ENCODE measurements around the gene OTUD7B.
A peak's percentile ranks its signal among the peaks of the same experiment; 100 is the strongest.

The OTUD7B gene

GRCh38 chr1:149915429-149916192 is 94.9 kb downstream of the OTUD7B start:
- no peak for DNase-seq

- no peak for DNase-seq
Observed at GRCh38 chr1:149914545-149914944, 96.0 kb downstream of the OTUD7B start.

DNA sequence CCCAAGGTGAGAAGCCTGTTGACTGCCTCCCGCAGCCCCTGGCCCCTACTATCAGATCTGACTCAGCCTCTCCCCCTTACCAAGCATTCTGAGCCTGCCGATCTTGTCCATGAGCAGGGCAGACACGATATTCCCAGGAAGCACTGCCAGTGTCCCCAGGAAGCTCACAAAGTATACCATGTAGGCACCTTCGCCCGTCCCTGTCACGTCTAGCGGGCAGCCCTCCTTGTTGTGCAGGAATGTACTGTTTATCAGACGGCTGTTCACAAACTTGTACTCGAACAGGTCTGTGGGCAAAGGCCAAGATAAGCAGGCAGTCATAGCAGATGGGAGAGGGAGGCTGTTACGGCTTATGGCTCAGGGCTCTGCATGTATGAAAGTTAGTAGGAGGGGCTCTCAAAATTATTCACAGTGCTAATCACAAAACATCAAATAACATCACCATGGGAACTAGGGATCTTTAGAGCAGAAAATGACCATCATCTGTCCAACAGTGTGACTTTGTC is 103.9 kb downstream of the OTUD7B start:
- no peak for DNase-seq

DNA sequence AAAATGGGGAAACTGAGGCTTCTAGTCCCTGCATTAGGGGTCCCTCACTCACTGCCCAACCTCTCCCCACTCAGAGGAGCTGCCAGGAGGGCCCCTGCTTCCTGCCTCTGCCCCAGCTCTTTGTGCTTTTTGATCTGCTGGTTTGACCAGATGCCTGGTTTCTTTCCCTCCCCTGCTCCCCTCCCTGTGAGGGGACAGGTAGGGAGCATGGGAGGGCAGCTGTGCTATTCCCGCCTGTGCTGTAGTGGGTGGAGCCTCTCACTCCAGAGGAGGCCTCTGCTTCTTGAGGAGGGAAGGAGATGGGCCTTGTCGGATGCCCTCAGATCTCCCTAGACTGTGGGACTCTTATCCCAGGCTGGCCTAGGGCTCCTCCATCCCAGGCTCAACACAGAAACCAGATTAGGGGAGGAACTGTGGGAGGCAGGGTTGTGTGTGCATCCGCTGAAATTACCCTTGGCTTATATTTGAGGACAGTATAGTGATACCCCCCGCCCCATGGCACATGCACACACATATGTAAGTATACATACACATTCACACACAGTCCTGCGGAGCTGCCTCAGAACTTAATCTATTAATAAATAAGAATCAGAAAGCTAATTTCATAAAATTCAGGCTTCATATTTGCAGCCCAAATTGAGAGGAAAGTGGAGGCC is 106.6 kb downstream of the OTUD7B start:
- no peak for DNase-seq

GRCh38 chr1:149899460-149900284 is 110.9 kb downstream of the OTUD7B start, which contains the start of gene BOLA1:
TSS of gene BOLA1 (plus strand) at chr1:149899568. CDS start at chr1:149900060, 492 bp downstream.
- peak; percentile 87 to 95 for DNase-seq

DNA sequence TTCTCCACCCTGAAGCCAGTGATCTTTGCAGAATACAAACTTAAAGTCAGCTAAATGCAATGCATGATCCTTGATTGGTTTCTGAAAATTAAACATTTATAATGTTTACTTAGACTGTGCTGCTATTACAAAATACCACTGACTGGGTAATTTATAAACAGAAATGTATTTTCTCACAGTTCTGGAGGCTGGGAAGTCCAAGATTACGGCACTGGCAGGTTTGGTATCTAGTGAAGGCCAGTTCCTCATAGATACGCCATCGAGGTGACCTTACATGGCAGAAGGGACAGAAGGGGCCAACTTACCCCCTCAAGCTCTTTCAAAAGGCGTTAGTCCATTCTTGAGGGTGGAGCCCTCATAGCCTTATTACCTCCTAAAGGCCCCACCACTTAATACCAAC is 114.0 kb downstream of the OTUD7B start:
- DNase-seq, result no peak

DNA sequence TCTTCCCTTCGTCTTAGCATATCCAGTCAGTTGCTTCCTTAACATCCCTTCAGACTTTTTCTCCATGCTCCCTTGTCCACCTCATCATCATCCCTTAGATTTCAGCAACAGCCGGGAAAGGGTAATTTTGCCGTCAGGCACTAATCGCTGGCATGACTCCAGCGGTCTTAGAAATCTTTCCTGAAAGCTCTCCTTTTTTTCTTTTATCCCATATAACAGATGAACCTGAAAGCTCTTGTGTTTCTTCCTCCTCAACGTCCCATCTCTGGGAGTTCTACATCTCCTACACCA is 121.6 kb downstream of the OTUD7B start:
- DNase-seq, result peak; percentile 27 to 43

DNA sequence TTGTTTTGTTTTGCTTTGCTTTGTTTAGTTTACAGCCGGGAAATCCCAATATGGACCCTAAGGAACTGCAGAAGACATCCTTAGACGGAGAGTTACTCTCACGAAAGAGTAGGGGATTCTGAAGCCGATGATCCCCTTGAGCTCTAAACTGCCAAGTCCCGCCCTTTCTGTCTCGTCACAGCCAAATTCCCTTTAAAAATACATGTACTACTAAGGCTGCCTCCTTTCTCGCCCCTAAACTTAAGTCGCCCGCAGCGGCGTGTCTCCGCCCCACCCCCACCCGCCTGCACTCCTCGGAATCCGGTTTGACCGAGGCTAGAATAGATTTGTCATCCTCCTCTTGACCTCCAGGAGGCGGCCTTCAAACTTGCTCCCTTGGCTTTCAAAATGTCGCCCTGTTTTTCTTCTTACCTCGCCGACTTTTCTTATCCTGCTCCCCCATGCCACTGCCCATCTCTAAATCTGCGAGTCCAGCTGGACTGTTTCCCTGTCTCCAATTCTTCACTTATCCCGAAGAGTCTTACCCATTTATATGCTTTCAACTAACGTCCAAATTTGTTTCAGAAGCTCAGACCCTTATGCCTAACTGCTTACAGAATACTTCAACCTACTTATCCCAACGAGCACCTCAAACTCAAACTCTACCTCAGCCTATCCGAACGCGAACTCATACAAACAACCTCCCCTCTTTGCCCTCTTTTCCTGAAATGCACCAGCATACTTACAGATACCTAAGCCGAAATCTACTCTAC is 122.1 kb downstream of the OTUD7B start:
- peak; percentile 93 to 97 for DNase-seq
